Ramos (cell line): ENCODE data around the gene ZNF414.

ENCODE experiments used
- in situ Hi-C: fragments of 300-500 bp; cut with MboI; formaldehyde crosslinking; loops from one replicate; pipeline ENCODE4 v1.14.3; 2022; ENCODE audit warnings: low sequenced_read_pairs; ENCODE audit not compliant: unreplicated experiment

The ZNF414 gene

DNA sequence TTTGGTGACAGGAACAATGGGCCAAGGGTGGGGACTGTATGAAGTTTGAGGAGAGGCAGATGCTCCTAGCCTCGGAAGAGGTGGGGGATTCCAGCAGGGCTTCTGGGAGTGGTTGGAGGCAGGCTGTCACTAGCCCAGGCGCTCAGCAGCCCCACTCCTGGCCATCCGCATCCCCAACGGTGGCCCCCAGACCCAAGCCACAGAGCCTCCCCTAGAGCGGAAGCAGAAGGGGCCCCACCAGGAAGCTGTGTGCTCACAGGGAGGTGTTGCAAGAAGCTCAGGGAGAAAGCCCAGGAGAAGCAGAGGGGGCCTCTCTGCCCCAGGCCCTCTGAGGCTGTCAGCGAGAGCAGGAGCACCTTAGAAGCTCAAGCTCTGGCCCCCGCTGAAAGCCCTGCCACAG lies 19.8 kb downstream of the ZNF414 start:
- in situ Hi-C loops, result no loop called here

DNA sequence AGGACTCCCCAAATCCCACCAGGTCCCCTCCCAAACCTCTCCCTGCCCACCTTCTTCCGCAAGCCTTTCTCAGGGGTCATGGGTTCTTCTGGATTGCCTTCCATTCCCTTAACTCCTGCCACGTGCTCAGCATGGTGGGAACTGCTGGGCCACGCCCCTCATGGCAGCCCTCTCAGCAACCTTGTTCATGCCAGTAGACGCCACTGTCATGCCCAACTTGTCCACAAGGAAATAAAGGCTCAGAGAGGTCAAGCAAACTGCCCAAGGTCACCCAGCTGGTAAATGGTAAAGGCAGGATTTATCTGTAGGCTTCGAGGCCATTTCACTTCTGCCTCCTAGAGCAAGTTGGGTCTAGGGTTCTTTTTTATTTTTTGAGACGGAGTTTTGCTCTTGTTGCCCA lies 22.4 kb downstream of the ZNF414 start:
- in situ Hi-C loops, result no loop called here

GRCh38 chr19:8490873-8491272 lies 23.1 kb downstream of the ZNF414 start:
- in situ Hi-C loops, result no loop called here

DNA sequence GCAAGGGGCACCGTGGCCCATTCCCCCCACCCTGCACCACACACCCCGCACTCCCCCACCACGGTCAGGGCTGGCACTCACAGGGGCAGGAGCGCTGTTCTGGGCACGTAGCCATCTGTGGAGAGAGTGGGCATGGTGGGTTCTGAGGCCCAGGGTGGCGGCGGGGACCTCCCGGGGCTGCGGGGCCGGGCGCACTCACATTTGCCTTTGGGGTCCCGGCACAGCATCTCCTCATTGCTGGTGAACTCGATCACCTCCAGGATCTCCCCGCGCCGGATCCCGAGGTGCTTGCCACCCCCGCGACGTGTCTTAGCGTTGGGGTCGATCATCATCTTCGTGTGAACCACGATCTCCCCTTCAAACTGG lies 23.6 kb downstream of the ZNF414 start:
- in situ Hi-C loops, result no loop called here

DNA sequence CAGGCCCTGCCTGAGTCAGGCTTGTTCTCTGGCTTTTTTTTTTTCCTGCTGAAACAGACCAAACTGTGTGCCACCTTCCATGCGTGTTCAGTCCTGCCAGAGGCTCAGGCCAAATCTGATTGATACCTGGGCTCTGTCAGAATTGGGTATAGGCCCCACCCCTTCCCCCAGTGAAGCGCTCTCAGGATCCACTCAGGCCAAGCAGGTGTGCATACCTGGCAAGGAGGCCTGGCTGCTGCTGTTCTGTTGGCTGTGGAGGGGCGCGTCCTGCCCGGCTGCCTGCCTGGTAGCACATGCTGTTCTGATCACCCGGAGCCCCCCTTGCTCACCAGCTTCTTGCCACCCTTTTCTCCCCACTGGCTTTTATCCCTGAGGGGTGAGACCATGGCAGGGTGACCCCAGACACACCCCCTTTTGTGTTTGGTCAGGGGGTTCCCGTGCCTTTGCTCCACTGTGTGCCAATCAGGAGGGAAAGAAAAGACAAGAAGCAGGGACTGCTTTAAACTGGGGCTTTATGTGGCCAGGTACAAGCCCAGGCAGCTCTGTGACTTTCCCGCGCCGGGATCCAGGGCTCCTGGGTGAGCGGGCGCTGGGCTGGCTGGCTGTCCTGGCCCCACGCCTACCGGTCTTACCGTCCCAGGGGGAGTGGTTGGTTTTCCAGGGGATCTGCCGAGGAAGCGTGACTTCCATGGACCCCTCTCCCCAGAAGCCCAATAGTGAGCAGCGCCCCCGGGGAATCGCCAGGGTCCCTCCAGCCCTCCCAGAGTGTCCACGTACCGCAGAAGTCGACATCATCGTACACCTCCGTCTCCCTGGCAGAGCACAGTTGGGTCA lies 24.2 kb downstream of the ZNF414 start:
- in situ Hi-C loops, result no loop called here

- in situ Hi-C loops, result no loop called here
Measured at GRCh38 chr19:8488365-8488764, 25.6 kb downstream of the ZNF414 start.

DNA sequence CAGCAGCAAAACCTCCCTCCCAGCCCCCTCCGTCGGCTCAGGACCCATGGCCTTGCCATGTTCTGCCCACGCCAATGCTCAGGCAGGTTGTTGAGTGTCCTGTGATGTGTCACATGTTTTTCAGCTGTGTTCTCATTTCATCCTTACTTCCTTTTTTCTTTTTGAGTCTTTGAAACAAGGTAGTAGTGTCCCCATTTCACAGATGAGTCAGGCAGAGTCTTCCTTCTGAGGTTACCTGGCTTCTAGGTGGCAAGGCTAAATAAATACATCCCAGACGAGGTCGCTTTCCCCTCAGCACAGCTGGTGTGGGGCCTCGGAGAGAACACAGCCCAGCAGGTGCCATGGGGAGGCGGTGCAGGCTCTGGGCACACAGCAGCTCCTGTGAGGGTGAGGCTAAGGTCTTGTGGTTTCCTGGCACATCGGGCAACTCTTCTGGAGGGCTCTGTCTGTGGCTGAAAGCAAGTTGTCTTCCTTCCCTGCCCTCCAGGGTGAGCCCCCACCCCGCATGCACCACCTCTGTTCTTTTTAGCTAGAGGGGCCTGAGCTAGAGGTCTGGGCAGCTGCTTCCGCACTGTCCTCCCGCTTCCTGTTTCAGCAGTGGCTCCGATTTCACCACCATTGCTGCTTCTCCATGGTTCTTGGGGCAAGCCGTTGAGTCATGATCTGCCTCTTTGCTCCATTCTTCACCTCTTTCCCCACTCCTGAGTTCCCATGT lies 26.7 kb downstream of the ZNF414 start:
- in situ Hi-C loops, result no loop called here

GRCh38 chr19:8486661-8487136 lies 27.3 kb downstream of the ZNF414 start:
- in situ Hi-C loops, result no loop called here

DNA sequence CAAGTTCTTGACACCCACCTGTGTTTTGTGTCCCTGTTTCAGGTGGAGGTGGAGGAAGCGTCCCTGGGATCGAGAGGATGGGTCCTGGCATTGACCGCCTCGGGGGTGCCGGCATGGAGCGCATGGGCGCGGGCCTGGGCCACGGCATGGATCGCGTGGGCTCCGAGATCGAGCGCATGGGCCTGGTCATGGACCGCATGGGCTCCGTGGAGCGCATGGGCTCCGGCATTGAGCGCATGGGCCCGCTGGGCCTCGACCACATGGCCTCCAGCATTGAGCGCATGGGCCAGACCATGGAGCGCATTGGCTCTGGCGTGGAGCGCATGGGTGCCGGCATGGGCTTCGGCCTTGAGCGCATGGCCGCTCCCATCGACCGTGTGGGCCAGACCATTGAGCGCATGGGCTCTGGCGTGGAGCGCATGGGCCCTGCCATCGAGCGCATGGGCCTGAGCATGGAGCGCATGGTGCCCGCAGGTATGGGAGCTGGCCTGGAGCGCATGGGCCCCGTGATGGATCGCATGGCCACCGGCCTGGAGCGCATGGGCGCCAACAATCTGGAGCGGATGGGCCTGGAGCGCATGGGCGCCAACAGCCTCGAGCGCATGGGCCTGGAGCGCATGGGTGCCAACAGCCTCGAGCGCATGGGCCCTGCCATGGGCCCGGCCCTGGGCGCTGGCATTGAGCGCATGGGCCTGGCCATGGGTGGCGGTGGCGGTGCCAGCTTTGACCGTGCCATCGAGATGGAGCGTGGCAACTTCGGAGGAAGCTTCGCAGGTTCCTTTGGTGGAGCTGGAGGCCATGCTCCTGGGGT lies 28.2 kb downstream of the ZNF414 start:
- in situ Hi-C loops, result no loop called here

DNA sequence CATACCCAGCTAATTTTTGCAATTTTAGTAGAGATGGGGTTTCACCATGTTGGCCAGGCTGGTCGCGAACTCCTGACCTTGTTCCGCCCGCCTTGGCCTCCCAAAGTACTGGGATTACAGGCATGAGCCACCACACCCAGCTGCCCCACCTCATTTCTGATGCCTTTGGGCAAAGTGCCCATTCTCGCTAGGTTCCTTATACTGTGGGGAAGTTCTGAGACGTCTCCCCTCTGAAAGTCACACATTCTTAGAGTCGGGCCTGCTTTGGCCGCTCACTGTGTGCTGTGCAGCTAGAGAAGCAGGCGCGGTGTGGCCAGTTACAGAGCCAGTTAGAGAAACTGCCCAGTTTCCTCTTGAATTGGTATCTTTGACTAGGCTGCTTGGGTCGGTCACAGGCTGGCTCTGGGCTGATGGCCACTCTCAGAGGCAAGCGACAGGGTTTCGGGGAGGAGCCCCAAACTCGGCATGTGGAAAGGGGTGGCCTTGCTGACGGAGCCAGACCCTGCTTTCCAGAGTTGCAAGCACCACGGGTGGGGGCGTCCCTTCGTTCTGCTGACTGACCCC lies 29.6 kb downstream of the ZNF414 start:
- in situ Hi-C loops, result no loop called here

GRCh38 chr19:8483165-8483564 lies 30.8 kb downstream of the ZNF414 start:
- in situ Hi-C loops, result no loop called here

DNA sequence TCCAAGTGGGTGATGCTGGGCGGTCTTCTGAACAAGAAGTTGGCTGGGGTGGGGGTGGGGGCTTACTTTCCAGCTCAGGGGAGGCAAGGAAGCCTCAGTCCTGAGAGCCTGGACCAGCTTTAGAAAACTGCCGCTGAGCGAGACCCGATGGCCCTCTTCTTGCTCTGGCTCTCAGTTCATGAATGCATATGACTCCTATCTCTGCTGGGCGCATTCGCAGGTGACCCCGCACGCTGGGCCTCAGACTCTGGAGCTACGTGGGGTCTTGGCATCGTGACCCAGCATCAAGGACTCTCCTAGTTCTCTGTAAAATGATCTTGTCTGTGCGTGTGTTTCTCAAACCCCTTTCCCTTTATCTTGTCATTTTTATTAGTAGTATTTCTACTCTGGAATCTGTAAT lies 31.3 kb downstream of the ZNF414 start:
- in situ Hi-C loops, result no loop called here

DNA sequence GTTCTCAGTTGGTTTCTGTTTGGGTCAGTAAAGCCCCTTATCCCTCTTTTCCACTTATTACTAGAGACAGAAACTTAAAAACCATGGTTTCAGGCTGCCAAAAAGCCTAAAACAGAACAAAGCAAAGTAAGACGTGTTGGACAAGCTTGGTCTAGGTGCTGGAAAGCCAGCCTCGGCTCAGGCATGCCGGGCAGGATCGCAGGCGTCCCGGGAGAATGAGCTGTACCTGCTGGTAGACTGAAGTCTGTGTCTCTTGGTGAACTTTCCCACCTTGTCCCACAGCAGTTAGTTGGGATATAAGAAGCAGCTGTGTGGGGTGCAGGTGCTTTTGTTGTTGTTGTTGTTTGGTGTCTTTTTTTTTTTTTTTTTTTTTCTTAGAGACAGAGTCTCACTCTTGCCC lies 32.4 kb downstream of the ZNF414 start:
- in situ Hi-C loops, result no loop called here

DNA sequence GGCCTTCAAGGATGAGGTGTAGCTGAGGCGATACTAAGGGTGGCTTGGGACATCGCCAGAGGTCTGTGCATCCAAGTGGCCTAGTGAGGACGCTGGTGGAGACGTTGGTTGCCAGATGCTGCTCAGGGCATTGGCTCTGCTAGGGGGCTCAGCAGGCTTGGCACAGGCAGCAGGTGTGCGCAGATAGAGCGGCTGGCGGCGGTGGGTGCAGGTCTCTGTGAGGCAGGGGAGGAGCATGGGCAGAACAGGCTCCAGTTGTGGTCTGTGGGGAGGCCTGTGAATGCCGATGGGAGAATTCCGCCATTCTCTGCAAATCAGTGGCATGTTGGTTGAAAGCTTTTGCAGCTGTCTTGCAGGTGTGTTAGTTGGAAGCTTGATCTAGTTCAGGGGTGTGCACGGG lies 32.8 kb downstream of the ZNF414 start:
- in situ Hi-C loops, result no loop called here

DNA sequence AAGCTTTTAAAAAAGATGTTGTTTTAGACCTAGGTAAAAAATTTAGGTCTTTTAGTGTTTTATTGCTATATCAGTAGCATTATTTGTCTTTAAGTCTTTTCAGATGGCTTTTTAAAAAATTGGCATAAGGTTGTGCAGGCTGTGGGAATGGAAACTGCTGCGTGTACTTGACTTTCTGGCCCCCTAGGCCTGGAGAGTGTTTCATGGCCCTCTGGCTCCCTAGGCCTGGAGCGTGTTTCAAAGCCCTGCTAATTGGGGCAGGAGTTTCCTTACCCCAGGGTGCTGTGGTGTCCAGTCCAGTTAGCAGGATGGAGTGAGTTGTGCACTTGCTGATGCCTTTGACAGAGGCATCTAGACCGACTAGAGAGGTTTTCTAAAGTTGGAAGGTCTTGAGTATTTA lies 35.4 kb downstream of the ZNF414 start:
- in situ Hi-C loops, result no loop called here

GRCh38 chr19:8477889-8478288 lies 36.1 kb downstream of the ZNF414 start:
- in situ Hi-C loops, result no loop called here

DNA sequence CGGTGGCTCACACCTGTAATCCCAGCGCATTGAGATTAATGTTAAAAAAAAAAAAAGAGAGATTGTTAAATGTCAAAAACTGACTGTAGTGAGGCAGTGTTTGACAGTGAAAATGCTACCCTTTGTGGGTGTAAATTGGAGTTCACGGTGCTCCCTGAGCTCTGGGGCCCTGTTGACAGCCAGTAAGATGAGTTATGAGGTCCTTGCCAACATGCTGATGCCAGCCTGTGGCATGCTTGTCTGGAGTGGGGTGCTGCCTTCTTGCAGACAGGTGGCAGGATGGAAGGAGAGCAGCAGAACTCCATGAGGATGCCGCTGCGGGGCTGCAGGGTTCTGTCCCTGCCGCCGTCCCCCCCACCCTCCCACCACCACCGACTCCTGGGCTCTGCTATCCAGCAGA lies 37.4 kb downstream of the ZNF414 start:
- in situ Hi-C loops, result no loop called here

DNA sequence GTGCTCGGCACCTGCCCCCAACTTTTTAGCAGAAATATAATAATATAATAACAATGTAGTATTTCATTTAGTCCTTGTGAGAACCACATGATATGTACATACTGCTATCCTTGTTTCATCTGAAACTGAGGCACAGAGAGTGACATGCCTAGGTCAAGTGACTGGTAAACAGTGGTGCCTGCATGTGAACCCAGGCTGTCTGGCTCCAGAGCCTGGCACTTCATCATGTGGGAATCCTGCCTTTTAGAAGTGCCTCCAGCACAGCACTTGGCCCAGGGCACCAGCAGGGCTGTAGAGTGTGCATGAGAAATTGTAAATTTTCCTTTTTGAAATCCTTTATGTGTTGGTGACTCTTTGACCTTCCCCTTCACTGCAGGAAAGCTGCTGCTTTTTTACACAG lies 39.0 kb downstream of the ZNF414 start:
- in situ Hi-C loops, result no loop called here

DNA sequence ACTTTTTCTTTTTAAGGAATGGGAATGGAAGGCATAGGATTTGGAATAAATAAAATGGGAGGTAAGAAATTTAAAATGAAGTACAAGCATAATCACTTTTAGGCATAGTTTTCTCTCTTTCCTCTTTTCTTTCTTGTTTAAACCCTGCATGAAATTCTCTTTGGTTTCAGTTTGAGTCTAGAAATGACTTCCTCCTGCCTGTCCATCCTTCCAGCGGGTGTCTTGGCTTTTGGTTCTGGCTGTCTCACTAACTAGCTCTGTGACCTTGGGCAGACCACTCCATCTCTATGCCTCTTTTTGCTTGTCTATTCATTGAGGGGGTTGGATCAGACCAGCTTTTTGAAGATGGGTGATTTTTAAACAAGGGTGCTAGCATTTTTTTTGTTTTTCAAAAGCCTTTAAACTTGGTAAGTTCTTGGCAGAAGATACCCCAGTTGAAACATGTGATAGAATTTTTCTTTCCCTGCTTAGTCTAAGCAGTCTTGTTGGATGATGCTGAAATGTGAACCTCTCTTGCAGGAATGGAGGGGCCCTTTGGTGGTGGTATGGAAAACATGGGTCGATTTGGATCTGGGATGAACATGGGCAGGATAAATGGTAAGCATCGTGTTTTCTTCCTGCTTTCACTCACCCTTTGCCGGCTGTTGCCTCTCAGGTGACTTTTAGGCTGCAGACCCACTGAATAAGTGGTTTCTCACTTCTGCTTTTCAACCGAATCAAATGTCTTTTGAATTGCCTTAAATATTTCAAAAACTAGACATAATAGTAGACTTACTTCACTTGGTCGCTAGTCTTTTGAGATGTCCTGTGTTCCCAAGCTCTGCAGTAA lies 40.1 kb downstream of the ZNF414 start:
- in situ Hi-C loops, result no loop called here
